ENCODE measurements around the gene TST.

The TST gene

DNA sequence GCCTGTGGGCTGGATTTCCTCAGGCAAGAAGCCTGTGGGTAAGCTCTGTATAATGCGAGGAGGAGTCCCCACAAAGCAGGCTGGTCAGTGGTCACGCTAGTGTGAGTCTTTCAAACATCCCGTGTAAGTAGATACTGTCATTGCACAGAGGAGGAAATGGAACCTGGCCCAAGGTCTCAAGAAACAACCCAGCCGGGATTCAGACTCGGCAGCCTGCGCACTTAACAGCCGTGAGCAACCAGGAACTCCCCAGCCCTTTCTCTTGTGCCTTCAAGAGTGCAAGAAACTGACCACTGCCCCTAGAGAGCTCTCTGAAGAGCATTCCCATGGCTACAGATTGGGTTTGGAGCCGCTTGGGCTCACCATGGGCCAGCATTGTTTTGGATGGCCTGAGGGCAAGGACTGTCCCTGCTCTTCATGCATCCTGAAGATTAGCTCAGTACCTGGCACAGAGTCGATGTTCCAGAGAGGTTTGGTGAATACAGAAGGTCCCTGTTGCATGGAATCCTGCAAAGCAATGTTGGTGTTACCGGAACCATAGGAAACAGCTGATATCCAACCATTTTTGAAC lies 6.3 kb upstream of the TST start:
- Histone ChIP-seq H2AFZ (ENCODE audit: low read depth, low read length) (no peak overlapping the region), H3K9ac (ENCODE audit: low read length) (no peak overlapping the region), H3K27me3 (ENCODE audit: low read depth, low read length) (no peaks in the 10 kb centered on the region), H3K36me3 (replicated peaks; ENCODE audit: low read depth, low read length) (peaks cover 20% of the 10 kb centered on the region), H3K9me3 (ENCODE audit: insufficient read depth, low read length) (no peaks in the 10 kb centered on the region), H3K27ac (ENCODE audit: low read length) (no peak overlapping the region), H3K4me3 (ENCODE audit: low read length) (no peak overlapping the region), H3K4me2 (ENCODE audit: low read length) (no peak overlapping the region), H3K4me1 (ENCODE audit: low read length) (peaks cover 8% of the 10 kb centered on the region), H4K20me1 (ENCODE audit: insufficient read depth, low read length) (no peaks in the 10 kb centered on the region), H3K79me2 (ENCODE audit: low read length) (no peaks in the 10 kb centered on the region; the same call in 1 of the 2 replicates)
- no peak for TF ChIP-seq EZH2phosphoT487 (IDR thresholded peaks at IDR 0.05; ENCODE audit: low read depth)

DNA sequence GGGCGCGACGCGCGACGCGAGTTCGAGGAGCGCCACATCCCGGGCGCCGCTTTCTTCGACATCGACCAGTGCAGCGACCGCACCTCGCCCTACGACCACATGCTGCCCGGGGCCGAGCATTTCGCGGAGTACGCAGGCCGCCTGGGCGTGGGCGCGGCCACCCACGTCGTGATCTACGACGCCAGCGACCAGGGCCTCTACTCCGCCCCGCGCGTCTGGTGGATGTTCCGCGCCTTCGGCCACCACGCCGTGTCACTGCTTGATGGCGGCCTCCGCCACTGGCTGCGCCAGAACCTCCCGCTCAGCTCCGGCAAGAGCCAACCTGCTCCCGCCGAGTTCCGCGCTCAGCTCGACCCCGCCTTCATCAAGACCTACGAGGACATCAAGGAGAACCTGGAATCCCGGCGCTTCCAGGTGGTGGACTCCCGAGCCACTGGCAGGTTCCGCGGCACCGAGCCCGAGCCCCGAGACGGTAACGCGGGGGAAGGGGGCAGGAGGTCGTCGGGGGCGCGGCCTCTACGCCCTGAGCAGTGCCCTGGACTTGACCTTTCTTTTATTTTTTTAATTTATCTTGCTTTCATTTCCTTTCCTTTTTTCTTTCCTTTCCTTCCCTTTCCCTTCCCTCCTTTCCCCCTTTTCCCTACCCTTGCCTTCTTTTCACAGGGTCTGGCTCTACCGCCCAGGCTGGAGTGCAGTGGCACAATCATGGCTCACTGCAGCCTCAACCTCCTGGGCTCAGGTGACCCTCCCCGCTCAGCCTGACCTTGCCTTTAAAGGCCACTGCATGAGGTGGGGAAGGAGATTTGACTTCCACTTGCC lies 5.3 kb upstream of the TST start:
- Histone ChIP-seq H3K27ac (ENCODE audit: low read length) (no peak overlapping the region), H2AFZ (ENCODE audit: low read depth, low read length) (no peak overlapping the region), H3K9ac (ENCODE audit: low read length) (no peak overlapping the region), H3K4me2 (ENCODE audit: low read length) (no peak overlapping the region), H3K4me3 (ENCODE audit: low read length) (no peak overlapping the region), H4K20me1 (ENCODE audit: insufficient read depth, low read length) (no peaks in the 10 kb centered on the region), H3K4me1 (ENCODE audit: low read length) (peaks cover 8% of the 10 kb centered on the region), H3K9me3 (ENCODE audit: insufficient read depth, low read length) (no peaks in the 10 kb centered on the region), H3K79me2 (ENCODE audit: low read length) (no peaks in the 10 kb centered on the region; the same call in 1 of the 2 replicates), H3K36me3 (replicated peaks; ENCODE audit: low read depth, low read length) (peaks cover 20% of the 10 kb centered on the region), H3K27me3 (ENCODE audit: low read depth, low read length) (no peaks in the 10 kb centered on the region)
- no peak for TF ChIP-seq EZH2phosphoT487 (IDR thresholded peaks at IDR 0.05; ENCODE audit: low read depth)
- TF ChIP-seq, protein P1, sequence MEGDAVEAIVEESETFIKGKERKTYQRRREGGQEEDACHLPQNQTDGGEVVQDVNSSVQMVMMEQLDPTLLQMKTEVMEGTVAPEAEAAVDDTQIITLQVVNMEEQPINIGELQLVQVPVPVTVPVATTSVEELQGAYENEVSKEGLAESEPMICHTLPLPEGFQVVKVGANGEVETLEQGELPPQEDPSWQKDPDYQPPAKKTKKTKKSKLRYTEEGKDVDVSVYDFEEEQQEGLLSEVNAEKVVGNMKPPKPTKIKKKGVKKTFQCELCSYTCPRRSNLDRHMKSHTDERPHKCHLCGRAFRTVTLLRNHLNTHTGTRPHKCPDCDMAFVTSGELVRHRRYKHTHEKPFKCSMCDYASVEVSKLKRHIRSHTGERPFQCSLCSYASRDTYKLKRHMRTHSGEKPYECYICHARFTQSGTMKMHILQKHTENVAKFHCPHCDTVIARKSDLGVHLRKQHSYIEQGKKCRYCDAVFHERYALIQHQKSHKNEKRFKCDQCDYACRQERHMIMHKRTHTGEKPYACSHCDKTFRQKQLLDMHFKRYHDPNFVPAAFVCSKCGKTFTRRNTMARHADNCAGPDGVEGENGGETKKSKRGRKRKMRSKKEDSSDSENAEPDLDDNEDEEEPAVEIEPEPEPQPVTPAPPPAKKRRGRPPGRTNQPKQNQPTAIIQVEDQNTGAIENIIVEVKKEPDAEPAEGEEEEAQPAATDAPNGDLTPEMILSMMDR (IDR thresholded peaks at IDR 0.05; ENCODE audit: low read depth, low read length) = no peak

DNA sequence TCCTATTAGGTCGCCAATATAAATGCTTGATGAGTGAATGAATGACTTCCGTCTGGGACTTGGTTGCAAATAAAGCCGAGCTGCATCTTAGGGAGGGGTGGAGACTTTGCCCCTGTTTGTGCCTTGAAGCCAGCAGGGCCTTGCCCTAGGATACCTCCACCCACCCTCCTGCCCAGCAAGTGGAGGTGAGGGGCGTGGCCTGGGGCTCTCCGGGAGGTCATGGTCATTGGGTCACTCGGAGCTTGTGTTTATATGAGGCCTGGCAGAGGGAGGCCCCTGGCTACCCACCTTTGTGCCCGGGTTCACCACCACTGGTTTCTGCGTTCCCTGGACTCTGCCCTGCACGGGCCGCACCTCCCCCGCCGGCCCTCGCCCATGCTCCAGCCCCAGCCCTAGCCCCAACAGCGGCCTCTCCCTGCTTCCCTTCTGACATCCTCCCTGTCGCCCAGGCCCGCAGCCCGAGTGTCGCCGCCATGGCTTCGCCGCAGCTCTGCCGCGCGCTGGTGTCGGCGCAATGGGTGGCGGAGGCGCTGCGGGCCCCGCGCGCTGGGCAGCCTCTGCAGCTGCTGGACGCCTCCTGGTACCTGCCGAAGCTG lies 4.6 kb upstream of the TST start:
- Histone ChIP-seq H2AFZ (ENCODE audit: low read depth, low read length) (no peak overlapping the region), H3K4me2 (ENCODE audit: low read length) (no peak overlapping the region), H3K9me3 (ENCODE audit: insufficient read depth, low read length) (no peaks in the 10 kb centered on the region), H3K27me3 (ENCODE audit: low read depth, low read length) (no peaks in the 10 kb centered on the region), H3K9ac (ENCODE audit: low read length) (no peak overlapping the region), H3K36me3 (replicated peaks; ENCODE audit: low read depth, low read length) (peaks cover 16% of the 10 kb centered on the region), H3K4me3 (ENCODE audit: low read length) (no peak overlapping the region), H4K20me1 (ENCODE audit: insufficient read depth, low read length) (no peaks in the 10 kb centered on the region), H3K27ac (ENCODE audit: low read length) (no peak overlapping the region), H3K4me1 (ENCODE audit: low read length) (peaks cover 8% of the 10 kb centered on the region), H3K79me2 (ENCODE audit: low read length) (no peaks in the 10 kb centered on the region; the same call in 1 of the 2 replicates)
- TF ChIP-seq EZH2phosphoT487 (IDR thresholded peaks at IDR 0.05; ENCODE audit: low read depth) = no peak
- TF ChIP-seq, protein P1 (IDR thresholded peaks at IDR 0.05; ENCODE audit: low read depth, low read length) = no peak

DNA sequence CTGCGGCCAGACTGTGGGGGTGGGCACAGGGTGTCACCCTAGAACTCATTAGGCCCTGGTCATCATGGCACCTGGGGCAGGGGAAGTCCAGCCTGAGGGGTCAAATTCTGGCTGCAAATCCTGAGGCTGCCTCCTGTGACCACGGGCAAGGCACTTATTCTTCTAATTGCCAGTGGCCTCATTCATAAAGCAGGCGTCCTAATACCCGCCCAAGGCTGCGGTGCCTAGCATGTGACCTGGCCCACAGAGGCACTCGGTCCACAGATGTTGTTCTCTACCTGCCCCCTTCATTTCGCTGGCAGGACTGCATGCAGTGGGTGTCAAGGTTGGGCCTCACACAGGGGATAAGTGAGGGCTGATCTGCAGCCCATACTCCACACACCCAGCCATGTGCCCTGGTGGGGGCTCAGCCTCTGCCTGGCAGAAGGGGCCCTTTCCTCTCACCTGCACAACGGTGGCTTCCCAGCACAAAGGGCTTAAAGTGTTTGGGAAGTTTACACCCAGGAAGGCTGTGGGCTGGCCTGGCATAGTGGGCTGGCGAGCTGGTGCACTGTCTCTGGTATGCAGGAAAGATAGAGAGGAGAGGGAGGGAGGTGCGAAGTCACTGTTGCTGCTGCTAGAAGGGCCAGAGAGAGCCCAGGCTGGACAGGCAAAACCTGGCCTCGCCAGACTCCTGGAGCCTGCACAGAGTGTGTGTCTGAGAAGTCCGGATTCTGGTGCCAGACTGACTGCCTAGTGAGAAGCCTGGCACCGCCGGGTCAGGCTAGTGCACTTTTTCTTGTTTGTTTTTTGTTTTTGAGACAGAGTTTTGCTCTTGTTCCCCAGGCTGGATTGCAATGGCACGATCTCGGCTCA lies 3.5 kb upstream of the TST start:
- Histone ChIP-seq H3K27me3 (ENCODE audit: low read depth, low read length) (no peaks in the 10 kb centered on the region), H3K9me3 (ENCODE audit: insufficient read depth, low read length) (no peaks in the 10 kb centered on the region), H4K20me1 (ENCODE audit: insufficient read depth, low read length) (no peaks in the 10 kb centered on the region), H3K4me2 (ENCODE audit: low read length) (no peak overlapping the region), H3K27ac (ENCODE audit: low read length) (no peak overlapping the region), H3K79me2 (ENCODE audit: low read length) (no peaks in the 10 kb centered on the region; the same call in 1 of the 2 replicates), H3K4me3 (ENCODE audit: low read length) (no peak overlapping the region), H3K9ac (ENCODE audit: low read length) (no peak overlapping the region), H3K36me3 (replicated peaks; ENCODE audit: low read depth, low read length) (peaks cover 13% of the 10 kb centered on the region), H3K4me1 (ENCODE audit: low read length) (peaks cover 12% of the 10 kb centered on the region), H2AFZ (ENCODE audit: low read depth, low read length) (no peak overlapping the region)
- TF ChIP-seq, protein P1 (IDR thresholded peaks at IDR 0.05; ENCODE audit: low read depth, low read length) = no peak
- no peak for TF ChIP-seq EZH2phosphoT487 (IDR thresholded peaks at IDR 0.05; ENCODE audit: low read depth)

All from OCI-LY3 (cell line).